Cardiac muscle cell (in vitro differentiated cells and primary cell): ENCODE results near the gene SLC22A1. TPM values are rescaled to one million over a fixed set of nuclear protein-coding genes. Genes with fewer than 3 reads are reported as not detected.

Experiments
- DNase-seq, 2 donors: peaks; one replicate each; pipeline versions ENCODE4 v3.0.0 to v3.0.0-alpha.2; 2010 to 2017; ENCODE audit warnings: low read depth in 1 of 2, low spot score in 1 of 2
- H3K27ac ChIP-seq: fragments of 200-600 bp; sonication (generic); 2 replicates; pipeline ENCODE4 v1.5.1; 2016
- H3K27me3 ChIP-seq: fragments of 200-600 bp; sonication (generic); 2 replicates; pipeline ENCODE4 v1.6.0; 2016; ENCODE audit warnings: control low read depth
- H3K36me3 ChIP-seq: fragments of 200-600 bp; sonication (generic); 2 replicates; pipeline ENCODE4 v1.5.1; 2016; ENCODE audit warnings: control low read depth
- H3K4me1 ChIP-seq: fragments of 200-600 bp; sonication (generic); 2 replicates; pipeline ENCODE4 v1.8.1; 2017; ENCODE audit warnings: low read depth, mild to moderate bottlenecking, mixed run types
- H3K4me3 ChIP-seq: fragments of 200-600 bp; sonication (generic); 2 replicates; pipeline ENCODE4 v1.5.1; 2016; ENCODE audit warnings: mild to moderate bottlenecking
- H3K9me3 ChIP-seq: fragments of 200-600 bp; sonication (generic); 2 replicates; pipeline ENCODE4 v1.5.1; 2017; ENCODE audit warnings: low read depth, mild to moderate bottlenecking, control low read depth
- polyA plus RNA-seq: library from polyadenylated mRNA; unstranded; fragments of >200 nt; fragmentation: Nextera tagmentation; extraction: Ambion mirVana; gene quantifications from 2 replicates; pipeline ENCODE4 v1.2.1, GENCODE V29; 2016
- total RNA-seq: library from RNA; depleted of rRNA; stranded (reverse); fragments of >200 nt; gene quantifications from 2 replicates; pipeline ENCODE4 v1.2.3, GENCODE V29; 2016
- TF ChIP-seq, protein P1 (sequence below): IDR thresholded peaks from 2 replicates; pipeline ENCODE4 v1.5.1; 2012; ENCODE audit warnings: low read depth, mild to moderate bottlenecking, low read length

The SLC22A1 gene
- total and polyA plus RNA-seq, 2 experiments from 2014 or later: 0.42 TPM; not detected in 1

DNA sequence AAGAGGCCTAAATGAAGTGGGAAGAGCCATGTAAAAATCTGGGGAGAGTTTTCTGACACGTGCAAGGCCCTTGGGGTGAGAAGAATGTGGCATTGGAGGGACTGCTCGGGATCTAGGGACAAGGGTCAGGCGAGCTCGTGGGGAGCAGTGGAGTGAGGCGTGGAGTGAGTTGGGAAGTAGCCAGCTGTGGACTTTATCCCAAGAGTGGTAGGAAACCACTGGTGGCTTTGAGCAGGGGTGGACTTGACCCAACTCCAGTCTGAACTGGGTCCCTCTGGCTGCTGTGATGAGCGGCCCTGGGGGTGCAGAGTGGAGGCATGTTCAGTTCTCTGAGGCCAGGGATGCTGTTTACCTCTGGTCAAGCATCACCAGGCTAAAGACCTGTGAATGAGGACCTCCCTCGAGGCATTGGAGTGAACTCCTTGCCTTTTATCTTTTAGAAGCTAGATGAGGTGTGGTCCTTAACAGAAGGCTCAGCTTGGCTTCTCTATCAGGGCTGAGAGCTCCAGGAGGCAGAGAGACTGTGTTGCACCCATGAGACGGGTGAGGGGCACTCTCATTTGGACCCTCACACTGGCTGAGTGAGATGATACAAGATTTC, 20.6 kb downstream of the SLC22A1 start:
- H3K27me3 ChIP-seq: no peaks in the 10 kb centered on the region
- no peak overlapping the region for H3K4me3 ChIP-seq
- H3K4me1 ChIP-seq: peaks cover 5% of the 10 kb centered on the region
- H3K9me3 ChIP-seq: no peaks in the 10 kb centered on the region
- H3K27ac ChIP-seq: no peak overlapping the region
- H3K36me3 ChIP-seq: no peaks in the 10 kb centered on the region
- no peak for DNase-seq
- TF ChIP-seq, protein P1, sequence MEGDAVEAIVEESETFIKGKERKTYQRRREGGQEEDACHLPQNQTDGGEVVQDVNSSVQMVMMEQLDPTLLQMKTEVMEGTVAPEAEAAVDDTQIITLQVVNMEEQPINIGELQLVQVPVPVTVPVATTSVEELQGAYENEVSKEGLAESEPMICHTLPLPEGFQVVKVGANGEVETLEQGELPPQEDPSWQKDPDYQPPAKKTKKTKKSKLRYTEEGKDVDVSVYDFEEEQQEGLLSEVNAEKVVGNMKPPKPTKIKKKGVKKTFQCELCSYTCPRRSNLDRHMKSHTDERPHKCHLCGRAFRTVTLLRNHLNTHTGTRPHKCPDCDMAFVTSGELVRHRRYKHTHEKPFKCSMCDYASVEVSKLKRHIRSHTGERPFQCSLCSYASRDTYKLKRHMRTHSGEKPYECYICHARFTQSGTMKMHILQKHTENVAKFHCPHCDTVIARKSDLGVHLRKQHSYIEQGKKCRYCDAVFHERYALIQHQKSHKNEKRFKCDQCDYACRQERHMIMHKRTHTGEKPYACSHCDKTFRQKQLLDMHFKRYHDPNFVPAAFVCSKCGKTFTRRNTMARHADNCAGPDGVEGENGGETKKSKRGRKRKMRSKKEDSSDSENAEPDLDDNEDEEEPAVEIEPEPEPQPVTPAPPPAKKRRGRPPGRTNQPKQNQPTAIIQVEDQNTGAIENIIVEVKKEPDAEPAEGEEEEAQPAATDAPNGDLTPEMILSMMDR: no peak

DNA sequence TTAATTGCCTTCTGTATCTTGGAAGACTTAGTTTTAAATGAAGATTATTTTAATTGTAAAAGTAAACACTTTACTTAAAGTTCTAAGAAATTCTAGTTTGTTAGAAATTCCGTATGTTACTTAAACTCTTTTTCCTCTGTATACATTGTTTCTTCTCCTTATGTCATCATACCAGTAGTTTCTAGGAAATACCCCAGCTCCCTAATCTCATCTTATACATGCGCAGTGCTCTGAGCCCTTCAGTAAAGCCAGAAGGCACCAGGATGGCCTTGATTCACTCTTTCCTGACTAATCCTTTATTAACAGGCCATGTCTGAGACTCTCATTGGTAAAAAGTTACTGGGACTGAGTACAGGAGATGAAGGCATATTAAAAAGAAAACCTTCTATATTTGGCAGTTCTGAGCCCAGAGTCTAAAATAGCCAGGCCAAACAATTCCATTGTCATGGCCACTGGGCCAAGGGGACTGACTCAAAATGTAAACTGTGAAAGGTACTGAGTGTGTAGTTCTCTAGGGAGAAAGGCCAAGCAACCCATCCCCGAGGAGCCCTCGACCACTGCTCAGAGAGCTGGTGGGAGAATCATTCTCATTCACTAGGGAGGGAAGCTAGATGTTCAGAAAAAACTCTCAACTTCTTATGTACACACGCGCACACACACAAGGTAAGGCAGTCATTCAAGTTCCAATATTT, 25.0 kb downstream of the SLC22A1 start:
- no peak overlapping the region for H3K27ac ChIP-seq
- no peak overlapping the region for H3K4me3 ChIP-seq
- H3K4me1 ChIP-seq: no peaks in the 10 kb centered on the region
- TF ChIP-seq, protein P1: no peak
- no peaks in the 10 kb centered on the region for H3K27me3 ChIP-seq
- H3K36me3 ChIP-seq: no peaks in the 10 kb centered on the region
- H3K9me3 ChIP-seq: no peaks in the 10 kb centered on the region
- no peak for DNase-seq

DNA sequence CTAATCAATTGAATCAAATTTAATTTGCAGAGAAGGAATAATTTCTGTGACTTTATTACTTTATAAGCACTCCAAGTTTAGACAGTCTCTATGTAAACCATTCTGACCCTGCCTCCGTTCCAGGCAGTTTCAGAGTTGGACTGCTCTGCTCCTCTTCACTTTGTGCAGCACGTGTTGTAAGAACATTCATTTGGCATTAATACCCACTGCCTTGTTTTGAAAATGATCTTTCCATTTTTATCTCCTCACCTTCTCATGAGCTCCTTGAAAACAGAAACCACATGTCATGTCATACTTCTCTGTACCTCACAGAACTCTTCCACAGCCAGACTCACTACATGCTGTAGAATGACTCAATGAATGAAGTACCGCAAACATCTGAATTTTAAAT, 25.5 kb downstream of the SLC22A1 start:
- no peaks in the 10 kb centered on the region for H3K4me1 ChIP-seq
- H3K9me3 ChIP-seq: no peaks in the 10 kb centered on the region
- TF ChIP-seq, protein P1: no peak

DNA sequence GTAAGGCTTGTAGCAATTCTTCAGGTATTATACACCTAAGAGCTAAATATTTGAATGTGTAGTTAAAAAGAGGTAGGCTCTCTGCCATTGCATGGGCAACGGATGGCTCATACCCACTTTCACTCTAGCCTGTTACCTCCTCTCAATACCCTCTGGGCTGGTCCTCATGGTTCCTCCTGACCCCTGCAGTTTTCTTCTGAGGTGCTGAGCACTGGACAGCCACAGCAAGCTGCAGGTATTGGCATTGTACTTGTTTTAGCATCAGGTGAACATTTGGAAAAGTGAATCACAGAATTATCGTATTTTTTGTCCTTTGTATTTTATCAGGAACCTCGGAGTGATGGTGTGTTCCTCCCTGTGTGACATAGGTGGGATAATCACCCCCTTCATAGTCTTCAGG, 32.9 kb downstream of the SLC22A1 start:
- H3K27me3 ChIP-seq: no peaks in the 10 kb centered on the region
- no peak overlapping the region for H3K27ac ChIP-seq
- no peaks in the 10 kb centered on the region for H3K4me1 ChIP-seq
- no peaks in the 10 kb centered on the region for H3K9me3 ChIP-seq
- H3K36me3 ChIP-seq: no peaks in the 10 kb centered on the region
- H3K4me3 ChIP-seq: no peak overlapping the region
- TF ChIP-seq, protein P1: no peak
- DNase-seq: no peak

More for the DNA sequence above, 25.5 kb downstream of the SLC22A1 start:
- Histone ChIP-seq H3K36me3 (no peaks in the 10 kb centered on the region), H3K4me3 (no peak overlapping the region), H3K27me3 (no peaks in the 10 kb centered on the region), H3K27ac (no peak overlapping the region)
- no peak for DNase-seq

DNA sequence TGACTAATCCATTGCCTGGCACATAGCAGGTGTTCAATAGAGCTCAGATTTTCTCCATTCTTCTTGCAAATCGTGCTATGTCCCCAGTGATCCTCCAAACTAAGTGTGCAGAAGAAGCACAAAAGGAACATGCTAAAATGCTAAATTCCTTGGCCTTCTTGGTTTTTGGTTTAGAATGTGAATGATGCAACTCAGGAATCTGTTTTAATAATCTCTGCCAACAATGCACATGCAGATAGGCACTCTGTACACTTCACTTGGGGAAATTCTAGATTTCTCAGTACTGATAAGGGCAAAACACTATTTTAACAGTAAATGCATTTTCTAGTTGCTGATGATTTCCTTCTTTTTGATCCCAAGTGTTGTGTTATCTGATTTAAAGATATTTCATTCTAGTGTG, 35.2 kb downstream of the SLC22A1 start:
- TF ChIP-seq, protein P1: no peak
- Histone ChIP-seq H3K27ac (no peak overlapping the region), H3K4me3 (no peak overlapping the region), H3K36me3 (no peaks in the 10 kb centered on the region), H3K4me1 (no peaks in the 10 kb centered on the region), H3K27me3 (no peaks in the 10 kb centered on the region), H3K9me3 (no peaks in the 10 kb centered on the region)
- peak in 1 of 2 donors; percentile 44 for DNase-seq
